ENCODE measurements around the gene ATRIP.

The ATRIP gene

GRCh38 chr3:48420561-48420960 lies 26.0 kb upstream of the ATRIP start:
- DNase-seq (ENCODE audit: extremely low read depth, low read depth), result no peak
- no peak for TF ChIP-seq CTCF (IDR thresholded peaks at IDR 0.05; ENCODE audit: low read depth, low read length)

DNA sequence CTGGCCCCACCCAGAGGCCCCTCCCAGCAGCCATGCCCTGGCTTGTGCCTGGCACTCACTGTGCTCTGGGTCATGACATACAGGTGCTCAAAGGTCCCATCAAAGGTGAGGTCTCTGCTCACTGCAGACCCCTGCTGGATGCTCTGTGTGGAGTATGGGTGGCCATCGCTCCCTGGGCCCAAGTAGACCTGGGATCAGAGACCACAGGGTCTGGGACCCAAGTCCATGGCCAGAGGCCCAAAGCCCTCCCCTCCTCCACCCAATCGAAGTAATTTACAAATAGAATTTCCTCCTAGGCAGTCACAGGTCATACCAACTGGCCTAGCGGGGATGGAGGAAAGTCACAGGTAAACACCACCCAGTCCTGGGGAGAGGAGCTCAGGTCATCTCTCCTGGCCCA lies 24.3 kb upstream of the ATRIP start:
- no peak for DNase-seq (ENCODE audit: extremely low read depth, low read depth)
- TF ChIP-seq CTCF (IDR thresholded peaks at IDR 0.05; ENCODE audit: low read depth, low read length), result no peak

GRCh38 chr3:48422681-48423080 lies 23.9 kb upstream of the ATRIP start:
- DNase-seq (ENCODE audit: extremely low read depth, low read depth), result no peak
- TF ChIP-seq CTCF (IDR thresholded peaks at IDR 0.05; ENCODE audit: low read depth, low read length), result no peak

DNA sequence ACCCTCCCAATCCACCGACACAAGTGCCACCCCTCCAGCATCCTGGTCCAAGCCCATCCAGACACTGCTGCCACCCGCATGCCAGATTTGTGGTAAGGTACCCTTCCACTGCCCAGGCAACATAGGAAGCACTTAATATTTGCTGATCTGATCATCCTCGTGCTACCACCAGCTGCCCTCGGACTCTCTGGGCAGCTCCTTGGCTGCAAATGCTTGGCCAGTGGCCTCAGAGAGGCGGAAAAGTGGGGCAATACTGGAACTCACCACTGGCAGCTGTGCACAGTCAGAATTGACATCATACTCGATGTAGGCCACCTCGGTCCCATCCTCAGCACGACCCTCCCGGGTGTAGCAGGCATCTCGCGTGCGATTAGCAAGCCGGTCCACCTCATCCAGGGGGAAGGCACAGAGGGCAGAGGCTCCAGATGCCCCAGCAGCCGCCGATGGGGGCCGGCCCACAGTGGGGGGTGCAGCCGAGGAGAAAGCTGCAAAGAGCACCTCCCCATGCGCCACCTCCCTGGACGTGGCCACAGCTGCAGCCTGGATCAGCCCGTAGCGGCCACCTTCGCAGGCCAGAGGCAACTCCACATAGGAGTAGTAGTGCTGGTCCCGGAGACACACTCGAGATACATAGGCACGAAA lies 23.2 kb upstream of the ATRIP start:
- TF ChIP-seq CTCF (IDR thresholded peaks at IDR 0.05; ENCODE audit: low read depth, low read length), result no peak
- no peak for DNase-seq (ENCODE audit: extremely low read depth, low read depth)

DNA sequence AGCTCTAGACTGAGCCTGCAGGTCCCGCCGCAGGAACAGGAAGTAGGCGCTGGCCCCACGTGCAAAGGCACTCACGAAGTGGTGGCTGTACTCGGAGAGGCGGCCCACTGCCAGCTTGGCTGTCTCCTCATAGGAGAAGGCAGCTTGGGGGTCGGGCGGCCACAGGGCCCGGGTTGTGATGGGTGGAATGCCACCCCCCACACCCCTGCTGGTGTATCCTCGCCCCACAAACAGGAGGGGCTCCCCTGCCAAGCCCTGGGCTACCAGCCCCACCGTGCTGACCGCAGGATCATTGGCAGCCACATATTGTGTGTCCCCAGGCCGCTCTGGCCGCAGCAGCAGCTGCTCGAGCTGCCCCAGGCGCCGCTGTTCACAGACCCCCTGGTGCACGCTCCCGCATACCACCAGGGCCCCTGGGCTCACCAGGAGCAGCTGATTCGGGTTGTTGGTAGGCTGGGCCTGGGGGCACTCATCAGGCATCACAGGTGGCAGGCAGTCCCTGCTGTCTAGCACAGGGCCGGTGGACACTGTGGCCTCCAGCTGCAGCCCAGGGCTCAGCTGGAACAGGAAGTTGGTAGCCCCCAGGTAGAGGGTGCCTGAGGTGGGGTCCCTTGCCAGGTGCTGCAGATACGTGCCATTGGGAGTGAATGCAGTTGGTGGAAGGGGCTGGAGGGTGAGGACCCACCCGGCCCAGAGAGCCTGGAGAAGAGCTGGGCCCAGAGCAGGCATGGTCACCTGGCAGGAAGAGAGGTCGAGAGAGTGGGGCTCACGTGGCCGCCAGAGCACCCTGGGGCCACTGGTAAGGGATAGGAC lies 22.4 kb upstream of the ATRIP start:
- no peak for DNase-seq (ENCODE audit: extremely low read depth, low read depth)
- TF ChIP-seq CTCF (IDR thresholded peaks at IDR 0.05; ENCODE audit: low read depth, low read length), result no peak

DNA sequence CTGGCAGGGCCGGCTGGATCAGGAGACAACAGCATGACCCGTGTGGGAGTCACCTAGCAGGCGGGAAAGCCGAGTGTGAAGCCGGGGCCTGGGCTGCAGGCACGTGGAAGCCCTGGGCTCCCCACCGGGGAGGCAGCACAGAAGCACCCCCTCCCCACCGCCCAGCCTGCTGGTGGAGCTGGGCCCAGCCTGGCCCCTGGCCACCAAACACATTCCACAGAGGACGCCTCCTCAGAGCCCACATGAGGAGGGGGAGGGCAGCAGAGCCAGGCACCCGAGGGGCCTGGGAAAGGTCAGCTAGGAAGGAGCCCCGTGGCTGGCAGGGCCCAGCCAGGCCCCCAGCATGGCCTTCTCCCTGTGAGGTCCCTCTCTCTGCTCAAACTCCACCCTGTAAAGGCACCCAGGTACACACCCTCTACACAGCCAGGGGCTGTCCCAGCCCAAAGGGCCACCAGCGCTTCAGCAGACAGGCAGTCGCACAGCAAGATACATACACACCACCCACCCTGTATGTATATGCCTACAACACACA lies 21.2 kb upstream of the ATRIP start:
- TF ChIP-seq CTCF (IDR thresholded peaks at IDR 0.05; ENCODE audit: low read depth, low read length), result no peak
- no peak for DNase-seq (ENCODE audit: extremely low read depth, low read depth)

GRCh38 chr3:48426401-48426909 lies 20.1 kb upstream of the ATRIP start:
- no peak for DNase-seq (ENCODE audit: extremely low read depth, low read depth)
- TF ChIP-seq CTCF (IDR thresholded peaks at IDR 0.05; ENCODE audit: low read depth, low read length), result no peak
